Adrenal gland (tissue), 12 donors: ENCODE measurements around the gene LEFTY1. TPM values are rescaled to one million over a fixed set of nuclear protein-coding genes. Genes with fewer than 3 reads are reported as not detected.

Experiments used
- DNase-seq, 7 donors: peaks; one replicate each; pipeline ENCODE4 v3.0.0-alpha.2; 2019 to 2020
- H3K27ac ChIP-seq, 5 donors: fragments of 200-600 bp; sonication (generic) in 4 of 5; 1 replicate in 3 of 5; 2 replicates in 2 of 5; pipeline versions ENCODE4 v1.5.1 to v1.8.0; 2016 to 2020; ENCODE audit warnings: mild to moderate bottlenecking in 1 of 5
- H3K27me3 ChIP-seq: fragments of 200-600 bp; 2 replicates; pipeline ENCODE4 v1.8.0; 2021
- H3K36me3 ChIP-seq, 2 donors: fragments of 200-600 bp; replicated peaks in 1 of 2; 1 replicate in 1 of 2; 2 replicates in 1 of 2; pipeline versions ENCODE4 v1.5.1 to v1.8.0; 2018 to 2022
- H3K4me1 ChIP-seq, 2 donors: fragments of 200-600 bp; replicated peaks in 1 of 2; 1 replicate in 1 of 2; 2 replicates in 1 of 2; pipeline versions ENCODE4 v1.5.1 to v1.8.0; 2018 to 2021
- H3K4me3 ChIP-seq, 4 donors: fragments of 200-600 bp; sonication (generic) in 3 of 4; one replicate each; pipeline ENCODE4 v1.5.1; 2016 to 2018
- H3K9me3 ChIP-seq, 3 donors: fragments of 200-600 bp; sonication (generic) in 1 of 3; replicated peaks in 1 of 3; 1 replicate in 2 of 3; 2 replicates in 1 of 3; pipeline versions ENCODE4 v1.5.1 to v1.8.0; 2016 to 2021
- POLR2A ChIP-seq, 2 donors: fragments of 450-650 bp; IDR thresholded peaks; one replicate each; pipeline ENCODE4 v1.6.1; 2017; ENCODE audit warnings: antibody characterized with exemption in 2 of 2, mild to moderate bottlenecking in 2 of 2, moderate library complexity in 1 of 2
- WGBS, 4 donors: extraction: QIAGEN DNeasy Blood & Tissue Kit in 2 of 4; methylation state at CpG; one replicate each; pipeline versions ENCODE4 v1.1.5 to v1.1.7; 2013 to 2017; 5-methylcytosine and 5-hydroxymethylcytosine counted together
- intact Hi-C, 2 donors: fragments of 100-400 bp; cut with DNase I; formaldehyde crosslinking; loops; one replicate each; pipeline versions ENCODE4 v1.14.1 to v1.15.0; 2022 to 2023
- polyA plus RNA-seq, 3 donors: library from polyadenylated mRNA; stranded (reverse); fragments of 200-250 nt in 2 of 3; fragments of 350-450 nt in 1 of 3; fragmentation: Illumina TruSeq in 1 of 3; extraction: RNeasy Lipid Tissue Mini Kit (QIAGEN cat#74804) in 1 of 3; gene quantifications; one replicate each; pipeline ENCODE4 v1.2.3, GENCODE V29; 2013 to 2014
- total RNA-seq, 9 donors: library from RNA; depleted of rRNA in 4 of 9; stranded (reverse); fragments of >200 nt in 4 of 9; fragments of 120-200 nt in 1 of 9; fragmentation: NEBNext Ultra II Directional in 1 of 9; extraction: Animal tissue kit (Norgen Biotek cat#: 25700) in 1 of 9; gene quantifications; one replicate each; pipeline versions ENCODE4 v1.1.0 to v1.2.4, GENCODE V29; 2013 to 2023
- TF ChIP-seq, protein P1 (sequence below), 6 experiments: fragments of 450-650 bp in 4 of 6; fragments of 200-600 bp in 2 of 6; sonication (generic) in 1 of 6; IDR thresholded peaks; 1 replicate in 5 of 6; 2 replicates in 1 of 6; pipeline versions ENCODE4 v1.5.1 to v1.8.0; 2016 to 2021; ENCODE audit warnings: antibody characterized with exemption in 6 of 6, mild to moderate bottlenecking in 2 of 6, moderate library complexity in 1 of 6
- donor health status: healthy with polysubstance abuse.
- donor health status: Bipolar disorder and iron deficiency.
- donor health status: DM: yes; HTN: yes; CAD: no.
- donor health status: DM: no; HTN: no; CAD: no.
- donor health status: DM: no; HTN: no; CAD: no.
- donor health status: DM: yes; HTN: yes; CAD: no.

Gene LEFTY1
- total and polyA plus RNA-seq, 12 donors, result 0.15 to 1.5 (median 0.55) TPM; not detected in 5

DNA sequence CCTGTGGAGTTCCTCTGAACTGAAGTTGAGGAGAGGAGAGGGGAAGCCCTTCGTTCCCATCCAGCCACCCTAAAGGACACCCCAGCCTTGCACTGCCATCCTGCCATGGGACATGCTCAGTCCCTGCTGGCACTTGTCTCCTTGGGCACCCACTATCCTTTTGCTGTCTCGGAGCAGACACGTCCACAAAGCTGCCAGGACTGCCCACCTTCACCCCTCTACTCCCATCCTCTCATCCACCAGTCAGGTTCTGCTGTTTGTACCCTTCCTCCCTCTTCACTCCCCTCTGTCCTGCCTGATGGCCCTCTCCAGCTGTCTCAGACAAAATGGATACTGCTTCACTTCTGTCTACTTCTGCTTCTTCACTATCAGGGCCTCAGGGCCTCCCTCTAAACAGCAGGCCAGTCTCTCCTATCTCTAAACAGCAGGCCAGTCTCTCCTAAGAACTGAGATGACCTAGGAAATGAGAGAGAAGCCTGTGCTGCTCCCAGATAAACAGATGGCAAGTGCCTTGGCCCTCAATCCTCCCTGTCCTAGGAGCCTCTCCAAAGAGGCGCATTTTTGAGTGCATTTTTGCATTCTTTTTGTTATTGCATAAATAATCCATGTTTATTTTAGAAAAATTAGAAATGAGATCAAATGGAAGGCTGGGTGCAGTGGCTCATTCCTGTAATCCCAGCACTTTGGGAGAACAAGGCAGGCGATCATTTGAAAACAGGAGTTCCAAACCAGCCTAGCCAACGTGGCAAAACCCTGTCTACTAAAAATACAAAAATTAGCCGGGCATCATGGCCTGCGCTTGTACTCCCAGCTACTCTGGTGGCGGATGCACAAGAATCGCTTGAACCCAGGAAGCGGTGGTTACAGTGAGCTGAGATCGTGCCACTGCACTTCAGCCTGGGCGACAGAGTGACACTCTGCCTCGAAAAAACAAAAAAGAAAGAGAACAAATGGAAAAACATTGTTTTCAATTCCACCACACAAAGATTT is 39.5 kb upstream of the LEFTY1 start:
- H3K27ac ChIP-seq, result peak overlapping the region in 2 of 5 donors; percentile 10 to 12
- WGBS, 4 donors, result 82 to 93% (median 83%) methylated on average over 11 to 14 of the region's 14 CpGs
- H3K36me3 ChIP-seq, result no peaks in the 10 kb centered on the region
- H3K4me3 ChIP-seq, result no peak overlapping the region
- peaks cover 6 to 7% of the 10 kb centered on the region in 2 donors for H3K4me1 ChIP-seq
- DNase-seq, result no peak
- TF ChIP-seq, protein P1, sequence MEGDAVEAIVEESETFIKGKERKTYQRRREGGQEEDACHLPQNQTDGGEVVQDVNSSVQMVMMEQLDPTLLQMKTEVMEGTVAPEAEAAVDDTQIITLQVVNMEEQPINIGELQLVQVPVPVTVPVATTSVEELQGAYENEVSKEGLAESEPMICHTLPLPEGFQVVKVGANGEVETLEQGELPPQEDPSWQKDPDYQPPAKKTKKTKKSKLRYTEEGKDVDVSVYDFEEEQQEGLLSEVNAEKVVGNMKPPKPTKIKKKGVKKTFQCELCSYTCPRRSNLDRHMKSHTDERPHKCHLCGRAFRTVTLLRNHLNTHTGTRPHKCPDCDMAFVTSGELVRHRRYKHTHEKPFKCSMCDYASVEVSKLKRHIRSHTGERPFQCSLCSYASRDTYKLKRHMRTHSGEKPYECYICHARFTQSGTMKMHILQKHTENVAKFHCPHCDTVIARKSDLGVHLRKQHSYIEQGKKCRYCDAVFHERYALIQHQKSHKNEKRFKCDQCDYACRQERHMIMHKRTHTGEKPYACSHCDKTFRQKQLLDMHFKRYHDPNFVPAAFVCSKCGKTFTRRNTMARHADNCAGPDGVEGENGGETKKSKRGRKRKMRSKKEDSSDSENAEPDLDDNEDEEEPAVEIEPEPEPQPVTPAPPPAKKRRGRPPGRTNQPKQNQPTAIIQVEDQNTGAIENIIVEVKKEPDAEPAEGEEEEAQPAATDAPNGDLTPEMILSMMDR (IDR thresholded peaks at IDR 0.05), result no peak
- no peak for TF ChIP-seq POLR2A (IDR thresholded peaks at IDR 0.05)
- H3K27me3 ChIP-seq, result no peaks in the 10 kb centered on the region
- intact Hi-C loops, result no loop called here
- H3K9me3 ChIP-seq, result no peaks in the 10 kb centered on the region

DNA sequence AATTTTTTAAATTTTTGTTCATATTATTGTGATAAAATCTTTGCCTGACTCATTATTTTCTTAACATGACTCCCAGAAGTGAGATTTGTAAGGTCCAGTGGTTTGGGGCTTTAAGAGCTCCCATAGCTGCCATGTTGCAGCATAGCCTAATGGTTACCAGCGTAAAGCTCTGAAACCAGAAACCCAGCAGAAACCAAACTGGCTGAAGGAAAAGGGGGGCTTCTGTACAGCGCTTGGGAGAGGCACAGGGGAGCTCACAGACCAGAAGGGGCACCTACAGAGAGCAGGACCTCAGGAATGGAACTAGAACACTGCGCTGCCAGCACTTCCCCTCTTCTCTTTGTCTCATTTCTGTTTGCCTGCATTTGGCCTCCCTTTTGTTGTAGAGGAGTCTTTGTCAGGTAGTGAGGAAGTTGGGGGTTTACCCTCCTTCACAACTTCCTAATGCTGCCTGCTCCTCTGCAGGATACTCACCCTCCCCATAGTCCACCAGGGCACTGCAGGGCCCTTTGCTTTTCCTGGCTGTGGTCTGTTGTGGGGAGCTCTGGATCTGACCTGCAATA is 37.7 kb upstream of the LEFTY1 start:
- Histone ChIP-seq H3K27ac (no peak overlapping the region), H3K36me3 (peaks cover 0 to 3% of the 10 kb centered on the region in 2 donors), H3K4me3 (no peak overlapping the region), H3K9me3 (no peaks in the 10 kb centered on the region), H3K4me1 (peaks cover 6 to 16% of the 10 kb centered on the region in 2 donors), H3K27me3 (no peaks in the 10 kb centered on the region)
- DNase-seq, result no peak
- TF ChIP-seq POLR2A (IDR thresholded peaks at IDR 0.05), result no peak
- TF ChIP-seq, protein P1 (IDR thresholded peaks at IDR 0.05), result no peak
- WGBS, 4 donors, result 76 to 88% (median 86%) methylated on average over 3 of the region's 3 CpGs
- intact Hi-C loops, result no loop called here

DNA sequence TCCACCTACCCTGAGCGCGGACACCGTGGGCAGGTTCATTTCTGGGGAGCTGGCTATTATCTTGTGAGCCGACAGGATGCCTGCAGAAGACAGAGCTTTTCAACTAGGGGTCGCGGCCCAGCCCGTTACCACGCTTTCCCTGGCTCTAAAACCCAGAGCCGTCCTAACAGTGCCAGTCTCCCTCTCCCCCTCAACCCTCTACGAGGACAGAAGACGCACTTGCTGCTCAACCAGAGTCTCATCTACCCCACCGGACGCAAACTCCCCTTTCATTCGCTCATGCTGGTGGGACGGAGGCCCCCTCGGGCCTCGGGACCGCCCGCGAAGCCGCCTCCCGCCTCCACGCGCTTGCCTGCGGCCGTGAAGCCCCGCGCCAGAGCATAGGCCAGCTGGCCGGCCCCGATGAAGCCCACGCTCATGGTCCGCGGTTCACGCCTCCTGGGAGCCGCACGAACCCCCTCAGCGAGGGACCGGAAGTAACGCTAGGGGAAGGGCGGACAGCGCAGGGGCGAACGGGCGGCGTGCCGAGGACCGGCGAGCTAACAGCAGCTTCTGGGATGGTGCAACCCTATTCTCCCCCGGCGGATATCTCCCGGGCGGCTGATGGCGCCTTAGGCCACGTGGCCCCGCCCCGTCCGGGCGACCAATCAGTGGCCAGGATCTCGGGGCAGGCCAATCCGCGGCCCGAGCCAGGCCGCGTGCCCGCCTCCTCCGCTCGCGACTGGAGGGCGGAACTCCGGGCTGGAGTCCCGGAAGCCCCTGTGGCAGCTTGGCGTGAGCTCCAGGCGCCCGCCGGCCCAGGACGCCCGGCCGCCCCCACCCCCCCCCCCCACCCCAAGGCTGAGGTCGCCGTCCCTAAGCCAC is 35.0 kb upstream of the LEFTY1 start, which contains the start of gene PYCR2:
PYCR2 (minus strand) TSS at position 559 of the 864 bp plus-strand sequence; CDS start at position 419, 140 bp downstream.
- peak; percentile 95 to 98 (median 96) for DNase-seq
- peaks cover 6 to 33% of the 10 kb centered on the region in 2 donors for H3K4me1 ChIP-seq
- intact Hi-C loops, result no loop called here
- H3K36me3 ChIP-seq, result peaks cover 0 to 13% of the 10 kb centered on the region in 2 donors
- peak; percentile 74 to 88 for TF ChIP-seq POLR2A (IDR thresholded peaks at IDR 0.05)
- TF ChIP-seq, protein P1 (IDR thresholded peaks at IDR 0.05), result no peak
- H3K27me3 ChIP-seq, result no peaks in the 10 kb centered on the region
- no peaks in the 10 kb centered on the region for H3K9me3 ChIP-seq
- peak within 1 kb of the TSS; percentile 25 to 98 (median 66) for H3K4me3 ChIP-seq
- peak within 1 kb of the TSS; percentile 64 to 96 (median 82) for H3K27ac ChIP-seq
- WGBS, 4 donors, result 0 to 1% (median 0%) methylated on average over 12 to 80 of the region's 80 CpGs
